ENCODE measurements around the gene AMBRA1. TPM values are rescaled to one million over a fixed set of nuclear protein-coding genes. Genes with fewer than 3 reads are reported as not detected.

AMBRA1 gene
- total RNA-seq, 3 donors from 2014 or later = 32.5 to 38.9 (median 34.1) TPM

DNA sequence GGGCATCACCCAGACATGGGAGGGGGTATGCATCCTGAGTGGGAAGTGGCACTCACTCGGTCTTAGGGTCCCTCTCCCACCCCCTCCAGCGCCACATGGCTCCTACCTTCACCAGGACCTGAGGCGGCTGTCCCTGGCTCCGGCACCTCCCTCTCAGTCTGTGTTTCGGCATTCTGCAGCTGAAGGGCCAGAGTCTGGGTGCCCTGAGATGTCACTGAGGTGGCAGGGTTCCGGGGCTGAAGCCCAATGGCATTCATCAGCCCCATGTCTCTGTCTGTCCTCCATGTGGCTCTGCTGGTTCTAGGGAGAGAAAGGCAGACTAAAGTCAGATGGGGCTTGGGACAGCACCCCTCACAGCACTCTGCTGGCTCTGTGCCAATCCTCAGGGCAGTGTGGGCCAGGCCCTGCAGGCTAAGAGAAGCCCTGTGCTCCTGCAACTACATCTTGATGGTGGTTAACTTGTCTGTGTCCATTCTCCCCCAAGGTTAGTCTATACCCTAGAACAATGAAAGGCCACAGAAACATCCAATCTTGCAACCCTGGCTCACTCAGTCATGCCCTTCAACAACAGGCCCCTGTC lies 185.3 kb downstream of the AMBRA1 start:
- H3K36me3 ChIP-seq = peaks cover 8% of the 10 kb centered on the region
- intact Hi-C loops (cut with DNase I; ENCODE audit: low total_unique reads) = no loop called here

DNA sequence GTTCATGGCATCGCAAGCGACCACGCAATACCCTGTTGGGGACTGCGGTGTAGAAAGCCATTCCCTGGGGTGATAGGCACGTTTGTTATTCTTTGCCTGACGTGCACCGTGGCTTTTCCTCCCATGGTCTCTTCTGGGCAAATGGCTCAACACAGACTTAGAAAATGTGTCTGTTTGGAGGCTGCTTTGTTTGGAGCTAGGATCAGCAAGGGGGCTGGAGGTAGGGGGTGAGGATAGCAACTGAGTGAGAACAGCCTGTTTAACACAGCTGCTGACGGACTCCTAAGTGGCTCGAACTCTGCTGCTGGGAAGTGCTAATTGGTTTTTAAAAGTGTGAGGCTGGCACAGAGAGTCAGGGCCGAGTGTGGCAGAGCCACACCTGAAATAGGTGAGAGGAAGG lies 186.2 kb downstream of the AMBRA1 start:
- DNase-seq (ENCODE audit: low spot score in 2 of 2) = no peak
- Histone ChIP-seq H3K27me3 (no peaks in the 10 kb centered on the region), H3K4me1 (no peaks in the 10 kb centered on the region), H3K36me3 (peaks cover 8% of the 10 kb centered on the region), H3K27ac (no peak overlapping the region), H3K4me3 (no peak overlapping the region), H3K9me3 (no peaks in the 10 kb centered on the region)
- intact Hi-C loops (cut with DNase I; ENCODE audit: low total_unique reads) = no loop called here
- no peak for TF ChIP-seq POLR2AphosphoS5 (IDR thresholded peaks at IDR 0.05)
- TF ChIP-seq, protein P1, sequence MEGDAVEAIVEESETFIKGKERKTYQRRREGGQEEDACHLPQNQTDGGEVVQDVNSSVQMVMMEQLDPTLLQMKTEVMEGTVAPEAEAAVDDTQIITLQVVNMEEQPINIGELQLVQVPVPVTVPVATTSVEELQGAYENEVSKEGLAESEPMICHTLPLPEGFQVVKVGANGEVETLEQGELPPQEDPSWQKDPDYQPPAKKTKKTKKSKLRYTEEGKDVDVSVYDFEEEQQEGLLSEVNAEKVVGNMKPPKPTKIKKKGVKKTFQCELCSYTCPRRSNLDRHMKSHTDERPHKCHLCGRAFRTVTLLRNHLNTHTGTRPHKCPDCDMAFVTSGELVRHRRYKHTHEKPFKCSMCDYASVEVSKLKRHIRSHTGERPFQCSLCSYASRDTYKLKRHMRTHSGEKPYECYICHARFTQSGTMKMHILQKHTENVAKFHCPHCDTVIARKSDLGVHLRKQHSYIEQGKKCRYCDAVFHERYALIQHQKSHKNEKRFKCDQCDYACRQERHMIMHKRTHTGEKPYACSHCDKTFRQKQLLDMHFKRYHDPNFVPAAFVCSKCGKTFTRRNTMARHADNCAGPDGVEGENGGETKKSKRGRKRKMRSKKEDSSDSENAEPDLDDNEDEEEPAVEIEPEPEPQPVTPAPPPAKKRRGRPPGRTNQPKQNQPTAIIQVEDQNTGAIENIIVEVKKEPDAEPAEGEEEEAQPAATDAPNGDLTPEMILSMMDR (IDR thresholded peaks at IDR 0.05) = no peak
- no peak for TF ChIP-seq POLR2A (IDR thresholded peaks at IDR 0.05)

More for the DNA sequence above, 185.3 kb downstream of the AMBRA1 start:
- H3K27ac ChIP-seq = no peak overlapping the region
- no peaks in the 10 kb centered on the region for H3K4me1 ChIP-seq
- TF ChIP-seq, protein P1 (IDR thresholded peaks at IDR 0.05) = no peak
- no peak for TF ChIP-seq POLR2A (IDR thresholded peaks at IDR 0.05)
- no peak for TF ChIP-seq POLR2AphosphoS5 (IDR thresholded peaks at IDR 0.05)
- H3K9me3 ChIP-seq = no peaks in the 10 kb centered on the region
- H3K4me3 ChIP-seq = no peak overlapping the region
- DNase-seq (ENCODE audit: low spot score in 2 of 2) = no peak
- H3K27me3 ChIP-seq = no peaks in the 10 kb centered on the region

DNA sequence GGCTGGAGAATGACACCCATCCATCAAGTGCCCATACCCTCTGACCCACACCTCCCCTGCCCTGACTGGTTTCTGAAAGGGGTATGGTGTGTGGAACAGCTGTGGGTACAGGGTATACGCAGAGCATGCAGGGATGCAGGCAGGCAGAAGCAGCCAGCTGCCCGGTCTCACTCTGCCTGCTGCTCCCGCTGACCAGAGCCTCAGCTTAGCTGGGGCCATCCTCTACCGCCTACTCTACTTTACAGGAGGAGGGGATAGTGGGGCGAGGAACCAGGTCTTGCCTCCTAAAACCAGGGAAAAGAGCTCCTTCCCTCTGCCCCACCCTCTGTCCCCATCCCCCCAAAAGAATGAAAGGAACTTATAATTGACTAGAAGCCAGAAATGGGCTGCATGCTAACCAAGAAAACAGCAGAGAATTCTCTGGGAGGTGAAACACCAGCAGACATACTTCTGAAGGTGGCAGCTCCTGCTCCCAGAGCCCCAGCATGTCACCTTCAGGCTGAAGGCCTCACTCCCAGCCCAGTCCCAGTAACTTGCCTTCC lies 189.3 kb downstream of the AMBRA1 start:
- no peaks in the 10 kb centered on the region for H3K27me3 ChIP-seq
- no peak overlapping the region for H3K4me3 ChIP-seq
- TF ChIP-seq, protein P1 (IDR thresholded peaks at IDR 0.05) = no peak
- TF ChIP-seq POLR2A (IDR thresholded peaks at IDR 0.05) = no peak
- H3K27ac ChIP-seq = no peak overlapping the region
- no peaks in the 10 kb centered on the region for H3K4me1 ChIP-seq
- intact Hi-C loops (cut with DNase I; ENCODE audit: low total_unique reads) = no loop called here
- DNase-seq (ENCODE audit: low spot score in 2 of 2) = no peak
- H3K9me3 ChIP-seq = no peaks in the 10 kb centered on the region
- H3K36me3 ChIP-seq = peaks cover 8% of the 10 kb centered on the region

DNA sequence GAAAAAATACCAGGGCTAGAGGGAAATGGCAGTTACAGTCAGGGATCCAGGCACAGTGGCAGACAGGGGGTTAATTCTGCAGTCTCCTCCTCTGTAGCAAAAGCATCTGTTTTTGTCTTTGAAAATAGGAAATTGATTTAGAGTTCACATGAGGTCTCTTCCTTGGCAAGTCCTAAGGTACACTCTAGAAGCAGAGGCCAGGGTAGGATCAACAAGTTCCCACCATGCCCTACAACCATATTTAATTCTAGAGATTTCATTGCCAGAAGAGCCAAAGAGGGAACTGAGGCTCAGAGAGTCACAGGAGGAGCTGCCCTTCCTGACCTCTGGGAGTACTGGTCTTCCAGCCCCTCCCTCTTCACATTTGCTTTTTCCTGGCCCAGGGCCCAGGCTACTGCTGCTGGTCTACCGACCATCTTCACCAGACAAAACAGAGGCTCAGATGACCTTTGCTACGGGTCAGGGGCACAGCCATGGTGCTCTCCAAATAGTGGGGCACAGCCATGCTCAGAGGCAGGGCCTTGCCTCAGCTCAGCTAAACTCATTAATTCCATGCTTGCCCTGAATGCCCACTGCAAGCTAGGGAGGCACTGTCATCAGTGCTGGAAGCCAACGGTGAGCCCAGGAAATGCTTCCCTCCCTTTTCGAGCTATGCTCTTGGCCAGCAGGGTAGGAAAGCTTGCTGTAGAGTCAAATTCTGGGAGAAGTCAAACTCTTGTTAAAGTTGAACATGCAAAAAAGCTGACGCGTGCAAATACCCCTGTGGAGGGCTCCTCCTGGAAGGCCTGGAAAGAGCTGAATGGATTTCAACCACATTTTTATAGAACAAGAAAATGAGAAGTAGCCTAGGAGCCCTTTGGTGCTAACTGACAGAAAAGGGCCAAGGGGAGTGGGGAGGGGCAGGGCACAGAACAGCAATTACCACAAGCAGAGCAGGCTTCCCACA lies 190.6 kb downstream of the AMBRA1 start:
- intact Hi-C loops (cut with DNase I; ENCODE audit: low total_unique reads) = no loop called here
- Histone ChIP-seq H3K4me3 (no peak overlapping the region), H3K36me3 (peaks cover 8% of the 10 kb centered on the region), H3K27ac (no peak overlapping the region), H3K4me1 (no peaks in the 10 kb centered on the region), H3K9me3 (no peaks in the 10 kb centered on the region), H3K27me3 (no peaks in the 10 kb centered on the region)
- no peak for DNase-seq (ENCODE audit: low spot score in 2 of 2)
- TF ChIP-seq POLR2AphosphoS5 (IDR thresholded peaks at IDR 0.05) (no peak), POLR2A (IDR thresholded peaks at IDR 0.05) (no peak)
- TF ChIP-seq, protein P1 (IDR thresholded peaks at IDR 0.05) = no peak

DNA sequence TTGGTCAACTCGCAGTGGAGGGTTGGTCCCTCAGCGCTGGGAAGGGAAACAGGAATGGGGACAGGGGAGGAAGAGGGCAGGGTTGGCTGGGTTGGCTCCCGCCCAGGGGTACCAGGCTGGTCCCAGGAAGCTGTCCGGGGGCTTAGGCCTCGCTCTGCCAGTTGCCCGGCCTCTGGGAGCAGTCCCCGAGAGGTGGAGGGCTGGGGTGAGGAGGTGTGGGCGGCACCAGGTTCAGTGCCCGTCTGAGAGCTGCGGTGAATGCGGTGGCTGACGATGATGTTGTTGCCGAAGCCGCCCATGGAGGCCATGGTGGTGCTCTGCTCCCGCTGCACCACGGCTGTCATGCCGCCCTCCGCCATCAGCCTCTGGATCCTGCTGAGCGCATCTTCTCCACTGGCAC lies 196.3 kb downstream of the AMBRA1 start:
- TF ChIP-seq POLR2AphosphoS5 (IDR thresholded peaks at IDR 0.05) (no peak), POLR2A (IDR thresholded peaks at IDR 0.05) (no peak)
- TF ChIP-seq, protein P1 (IDR thresholded peaks at IDR 0.05) = no peak
- Histone ChIP-seq H3K4me3 (no peak overlapping the region), H3K36me3 (no peaks in the 10 kb centered on the region), H3K27ac (no peak overlapping the region), H3K4me1 (peaks cover 0 to 3% of the 10 kb centered on the region in 2 donors), H3K9me3 (no peaks in the 10 kb centered on the region), H3K27me3 (no peaks in the 10 kb centered on the region)
- intact Hi-C loops (cut with DNase I; ENCODE audit: low total_unique reads) = loop anchor here (10.0 kb wide), 1 partner anchor 207 kb away; no protein-coding TSS in a partner anchor
- DNase-seq (ENCODE audit: low spot score in 2 of 2) = no peak

All from breast epithelium (tissue), 4 donors.